GM18517 (cell line): Measurements from ENCODE around the gene TBL1X.

ENCODE experiments used
- ATAC-seq: cut with Tn5 transposase; IDR thresholded peaks from one replicate; pipeline ENCODE4 v1.9.1; 2021; ENCODE audit warnings: mild to moderate bottlenecking, moderate library complexity; ENCODE audit not compliant: unreplicated experiment

TBL1X gene

DNA sequence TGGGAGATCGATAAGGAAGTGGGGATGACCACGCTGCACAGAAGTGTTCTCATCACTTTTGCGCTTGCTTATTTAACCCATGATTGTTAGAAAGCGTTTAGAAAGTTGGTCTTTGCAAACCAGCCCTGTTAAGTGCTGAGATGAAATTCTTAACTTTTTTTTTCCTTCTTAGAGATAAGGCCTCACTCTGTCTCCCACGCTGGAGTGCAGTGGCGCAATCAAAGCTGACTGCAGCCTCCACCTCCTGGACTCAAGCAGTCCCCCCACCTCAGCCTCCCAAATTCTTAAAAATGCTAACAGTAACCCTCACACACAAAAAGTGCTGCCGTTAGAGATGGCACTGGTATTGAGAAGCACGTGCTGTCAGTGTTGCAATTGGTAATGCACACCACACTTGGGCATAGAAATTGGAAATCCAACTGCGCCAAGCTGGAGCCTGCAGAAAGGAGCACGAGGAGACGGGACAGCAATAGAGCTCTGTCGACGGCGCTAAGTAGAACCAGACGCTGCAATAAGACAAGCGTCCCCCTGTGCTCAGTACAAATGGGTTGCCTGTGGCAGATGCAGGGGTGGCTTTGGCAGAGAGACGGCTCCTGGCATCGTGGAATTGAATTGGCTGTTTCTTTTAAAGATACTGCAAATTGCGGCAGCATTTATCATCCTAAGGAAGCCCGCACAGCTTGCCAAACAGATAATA, 113.4 kb downstream of the TBL1X start:
- no peak for ATAC-seq

DNA sequence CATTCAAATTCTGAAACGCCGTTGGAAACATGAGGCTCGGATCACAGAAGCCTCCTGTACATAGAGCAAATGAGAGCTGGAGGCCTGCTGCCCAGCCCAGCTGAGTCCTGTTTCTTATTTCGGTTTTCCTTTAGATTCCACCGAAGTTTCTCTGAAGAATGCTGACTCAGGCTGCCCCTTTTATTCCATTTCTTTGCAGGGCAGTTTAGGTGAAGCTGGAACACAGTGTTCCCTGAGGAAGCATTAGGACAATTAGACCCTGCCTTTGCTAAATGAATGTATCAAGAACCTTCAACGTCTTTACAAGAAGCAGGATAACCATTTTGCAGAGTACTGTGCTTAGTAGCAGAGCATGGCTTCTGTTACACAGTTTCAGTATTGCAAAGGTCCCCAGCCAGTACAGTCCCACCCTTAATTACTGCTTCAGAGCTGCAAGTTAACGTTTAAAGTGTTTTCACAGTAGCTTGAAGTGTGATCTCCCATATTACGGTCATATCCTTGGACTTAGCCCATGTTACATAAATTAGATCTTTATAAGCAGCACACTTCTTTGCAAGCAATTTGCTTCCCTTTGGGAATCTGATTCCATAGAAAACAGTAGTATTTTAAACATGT, 117.0 kb downstream of the TBL1X start:
- ATAC-seq: no peak

DNA sequence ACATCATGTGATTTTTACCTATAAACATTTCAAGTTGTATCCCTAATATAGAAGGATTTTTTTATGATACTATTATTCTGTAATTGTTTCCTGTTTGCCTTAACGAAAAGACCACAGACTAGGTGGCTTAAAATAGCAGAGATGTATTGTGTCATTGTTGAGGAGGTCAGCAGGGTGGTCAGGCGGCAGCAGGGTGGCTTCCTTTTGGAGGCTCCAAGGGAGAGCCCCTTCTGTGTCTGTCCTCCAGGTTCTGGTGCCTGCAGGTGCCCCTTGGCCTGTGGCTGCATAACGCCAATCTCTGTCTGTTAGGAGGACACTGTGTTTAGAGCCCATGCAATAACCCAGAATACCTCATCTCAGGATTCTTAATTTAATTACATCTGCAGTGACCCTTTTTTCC, 118.1 kb downstream of the TBL1X start:
- ATAC-seq: no peak

DNA sequence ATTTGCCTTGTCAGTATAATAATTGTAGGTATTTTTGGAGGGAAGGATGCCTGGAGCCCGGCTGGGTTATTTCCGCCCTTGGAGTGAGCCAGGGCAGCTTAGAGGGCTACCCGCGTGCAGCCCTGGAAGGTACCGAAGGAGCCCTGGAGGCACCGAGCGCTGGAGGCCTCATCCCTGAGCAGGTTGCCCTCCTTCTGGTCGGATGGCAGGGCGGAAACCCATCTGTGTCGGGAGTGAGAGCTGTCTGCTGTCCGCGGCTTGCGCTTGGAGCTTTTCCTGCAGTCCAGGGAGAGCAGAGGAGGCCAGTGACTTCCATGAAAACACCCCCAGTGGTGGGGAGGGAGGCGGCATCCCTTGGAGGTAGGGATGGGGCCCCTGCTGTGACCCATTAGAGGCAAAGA, 122.1 kb downstream of the TBL1X start:
- ATAC-seq: no peak

DNA sequence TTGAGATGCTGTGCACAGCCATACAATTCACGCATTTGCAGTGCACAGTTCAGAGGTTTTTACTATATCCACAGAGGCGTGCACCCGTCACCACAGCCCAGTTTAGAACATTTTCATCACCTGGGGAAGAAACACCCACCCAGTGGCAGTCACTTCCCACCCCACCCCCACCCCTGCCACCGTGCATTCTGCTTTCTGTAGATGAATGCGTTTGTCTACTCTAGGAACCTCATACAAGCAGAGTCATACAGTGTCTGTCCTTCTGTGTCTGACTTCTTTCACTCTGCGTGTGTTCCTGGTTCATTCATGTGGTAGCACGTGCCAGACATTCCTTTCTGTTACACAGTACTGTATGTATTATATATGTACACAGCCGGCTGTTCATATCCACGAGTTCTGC, 122.8 kb downstream of the TBL1X start:
- ATAC-seq: no peak

DNA sequence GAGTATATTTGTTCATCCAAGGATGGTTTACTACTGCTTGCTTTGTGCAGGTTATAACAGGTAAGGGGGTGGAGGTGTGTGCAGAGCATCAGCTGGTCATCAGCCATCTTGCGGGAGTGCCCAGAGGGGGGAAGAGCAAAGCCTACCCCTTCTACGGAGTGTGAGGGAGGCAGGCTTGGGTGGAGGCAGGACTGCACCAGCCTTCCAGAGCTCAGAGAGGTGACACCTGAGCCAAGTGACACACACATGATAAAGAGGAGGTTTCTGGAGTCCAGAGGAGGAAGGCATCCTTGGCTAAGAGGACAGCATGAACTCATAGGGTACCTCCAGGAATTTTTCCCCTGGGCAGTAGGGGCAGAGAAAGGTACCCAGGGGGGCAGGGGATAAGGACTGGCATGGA, 126.6 kb downstream of the TBL1X start:
- no peak for ATAC-seq

DNA sequence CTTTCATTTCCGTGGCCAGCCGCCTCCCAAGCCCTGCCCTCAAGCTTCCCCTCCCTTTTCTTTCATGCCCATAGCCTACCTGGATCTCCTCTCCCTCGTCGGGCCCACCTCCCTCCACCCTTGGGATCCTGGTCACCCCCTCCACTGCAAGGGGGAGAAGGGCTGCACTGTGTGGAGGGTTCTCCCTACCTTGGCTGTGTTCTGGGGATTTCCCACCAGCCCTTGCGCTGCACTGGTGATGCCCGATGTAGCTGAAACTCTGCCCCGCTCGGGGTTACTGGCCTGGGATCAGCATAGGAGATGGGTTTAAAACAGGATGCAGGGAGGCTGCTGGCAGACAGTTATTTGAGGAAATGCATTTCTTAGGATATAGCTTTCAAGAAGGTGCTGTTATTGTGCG, 128.9 kb downstream of the TBL1X start:
- ATAC-seq: no peak

DNA sequence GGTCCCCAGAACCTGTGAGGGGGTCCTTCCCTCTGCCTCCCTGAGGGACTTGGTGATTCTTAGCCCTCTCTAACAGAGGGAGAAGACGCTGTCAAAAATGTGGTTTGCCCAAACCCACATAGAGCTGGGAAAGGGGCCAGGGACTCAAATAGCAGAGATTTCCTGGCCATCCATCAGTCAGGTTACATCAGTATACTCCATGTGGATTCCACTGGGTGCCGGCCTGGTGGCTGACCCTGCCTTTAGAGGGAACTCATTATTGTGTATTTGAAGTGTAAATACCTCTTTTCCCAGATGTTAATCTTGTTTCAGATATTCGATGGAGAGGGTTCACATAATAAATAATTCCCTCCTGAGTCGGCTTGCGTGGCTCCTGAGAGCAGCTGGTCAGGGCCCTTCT, 130.3 kb downstream of the TBL1X start:
- no peak for ATAC-seq

DNA sequence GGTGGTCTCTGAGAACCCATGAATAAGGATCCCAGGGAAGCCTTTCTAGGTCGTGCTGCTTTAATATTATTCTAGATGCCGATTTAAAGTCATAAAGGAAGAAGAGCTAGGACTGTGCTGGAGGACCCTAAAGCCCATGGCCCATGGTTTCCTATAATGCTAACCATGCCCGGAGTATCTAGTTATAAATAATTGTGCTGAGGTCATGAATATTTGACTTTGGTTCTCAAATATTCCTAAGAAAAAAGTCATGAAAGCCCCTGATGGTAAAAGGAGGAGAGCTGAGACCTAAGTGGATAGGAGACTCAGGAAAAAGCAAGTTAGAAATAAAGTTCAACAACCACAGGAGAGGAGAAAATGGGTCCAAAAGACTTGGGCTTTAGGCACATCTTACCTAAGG, 132.0 kb downstream of the TBL1X start:
- no peak for ATAC-seq

DNA sequence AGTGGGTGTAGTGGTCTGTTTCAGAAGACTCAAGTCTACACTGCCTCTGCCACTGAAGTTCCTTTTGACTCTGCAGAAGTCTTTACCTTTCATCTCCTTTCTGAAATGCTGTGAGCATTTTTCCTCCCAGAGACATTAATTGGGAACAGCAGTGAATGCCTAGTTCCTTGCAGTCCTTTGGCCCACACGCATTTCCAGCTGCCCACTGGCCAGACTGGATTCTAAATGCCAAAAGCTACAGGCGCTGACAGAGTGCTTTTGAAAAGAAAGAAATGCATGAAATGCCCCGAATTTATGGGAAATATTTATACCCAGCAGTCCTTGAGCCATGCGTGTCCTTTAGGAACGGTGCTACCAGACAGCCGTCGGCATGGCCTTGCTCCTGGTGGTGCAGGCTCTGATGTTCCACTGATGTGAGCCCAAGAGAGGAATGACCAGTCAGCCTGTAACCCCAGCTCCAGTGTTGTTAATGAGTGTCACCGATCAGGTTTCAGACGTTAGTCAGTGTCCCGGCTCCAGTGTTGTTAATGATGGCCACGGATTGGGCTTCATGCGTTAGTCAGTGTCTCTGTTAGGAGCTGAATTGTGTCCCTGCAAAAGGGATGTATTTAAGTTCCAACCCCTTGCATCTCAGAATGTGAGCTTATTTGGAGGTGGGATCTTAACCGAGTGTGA, 132.6 kb downstream of the TBL1X start:
- no peak for ATAC-seq

DNA sequence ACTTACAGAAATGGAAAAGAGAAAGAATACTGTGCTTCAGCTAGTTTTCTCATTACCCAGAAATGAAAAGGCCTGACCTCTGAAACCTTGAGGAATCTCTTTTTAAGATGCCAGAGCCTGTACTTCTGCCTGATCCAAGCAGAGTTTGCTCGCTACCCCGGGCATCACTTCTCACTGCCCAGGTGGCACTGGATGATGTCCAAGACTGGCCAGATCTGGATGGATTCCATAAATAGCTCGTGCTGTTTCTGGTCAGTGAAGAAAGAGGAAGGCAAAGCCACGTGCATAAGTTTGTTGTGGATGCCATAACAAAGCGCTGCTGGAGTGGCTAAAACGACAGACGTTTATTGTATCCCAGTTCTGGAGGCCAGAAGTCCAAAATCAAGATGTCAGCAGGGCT, 133.5 kb downstream of the TBL1X start:
- no peak for ATAC-seq

DNA sequence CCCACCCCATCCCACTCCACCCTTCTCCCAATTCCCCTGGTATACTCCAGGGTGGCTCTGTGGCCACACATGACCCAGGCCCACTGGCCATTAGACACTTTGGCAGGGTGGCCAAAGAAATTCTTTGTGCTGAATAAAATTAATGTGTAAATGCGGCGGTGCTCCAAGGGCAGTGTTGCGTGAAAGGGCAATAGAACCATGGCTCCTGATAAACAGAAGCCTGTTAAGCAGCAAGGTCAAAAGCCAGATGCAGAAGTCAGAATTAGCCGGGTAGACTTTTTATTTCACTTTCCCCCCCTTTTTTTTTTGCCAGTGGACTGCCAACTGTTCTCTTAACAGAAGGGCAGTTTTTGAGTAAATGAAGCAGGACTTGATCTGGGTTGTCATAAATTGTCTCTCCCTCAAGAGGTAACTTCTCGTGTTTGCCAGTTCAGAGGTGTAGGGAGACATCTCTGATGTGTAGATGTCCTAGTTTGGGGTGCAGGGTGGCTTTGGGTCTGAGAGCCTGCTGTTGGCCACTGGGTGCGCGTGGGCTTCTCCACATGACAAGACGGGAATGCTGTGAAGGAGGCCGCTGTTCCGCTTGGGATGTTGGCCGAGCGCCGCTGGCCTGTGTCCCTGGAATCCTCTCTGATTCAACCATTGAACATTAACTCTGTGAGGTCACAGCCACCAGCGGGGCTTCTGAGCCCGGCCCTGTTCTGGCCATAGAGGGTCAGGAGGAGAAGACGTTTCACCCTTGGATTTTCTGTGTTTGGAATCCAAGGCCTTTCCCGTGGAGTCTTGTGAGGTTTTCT, 139.5 kb downstream of the TBL1X start:
- no peak for ATAC-seq

DNA sequence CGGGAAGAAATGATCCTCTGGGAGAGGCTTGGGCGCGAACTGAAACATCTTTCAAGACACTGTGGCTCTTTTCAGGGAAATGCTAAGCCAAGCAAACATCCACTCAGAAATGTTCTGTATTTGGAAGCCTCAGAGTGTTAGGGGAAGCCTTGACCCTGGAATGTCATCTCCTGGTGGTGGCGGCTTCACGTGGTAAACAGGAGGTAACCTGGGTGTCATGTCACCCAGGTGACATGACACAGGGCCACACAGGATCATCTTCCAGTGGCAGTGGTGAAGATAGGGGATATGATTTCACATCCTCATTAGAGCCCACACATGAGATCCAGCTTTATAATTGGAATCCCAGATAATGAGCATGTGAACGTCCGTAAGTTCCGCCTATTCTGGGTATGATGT, 140.0 kb downstream of the TBL1X start:
- no peak for ATAC-seq

DNA sequence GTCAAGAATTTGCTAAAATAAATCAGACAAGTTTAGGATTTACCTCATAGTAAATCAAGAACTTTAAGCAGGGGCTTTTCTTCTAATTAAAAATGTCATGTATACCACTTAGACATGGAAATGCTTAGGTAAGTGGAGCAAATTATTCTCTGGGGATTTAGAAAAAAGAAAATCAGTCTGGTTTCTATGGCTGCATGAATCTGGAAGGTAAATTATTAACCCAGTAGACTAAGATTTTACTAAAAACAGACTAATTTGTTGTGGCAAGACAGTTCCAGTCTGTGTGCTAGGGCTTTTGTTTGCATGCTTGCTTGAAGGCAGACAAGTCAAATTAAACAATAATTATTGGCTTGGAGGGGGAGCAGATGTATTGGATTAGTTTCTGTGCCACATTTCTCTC, 140.6 kb downstream of the TBL1X start:
- no peak for ATAC-seq

DNA sequence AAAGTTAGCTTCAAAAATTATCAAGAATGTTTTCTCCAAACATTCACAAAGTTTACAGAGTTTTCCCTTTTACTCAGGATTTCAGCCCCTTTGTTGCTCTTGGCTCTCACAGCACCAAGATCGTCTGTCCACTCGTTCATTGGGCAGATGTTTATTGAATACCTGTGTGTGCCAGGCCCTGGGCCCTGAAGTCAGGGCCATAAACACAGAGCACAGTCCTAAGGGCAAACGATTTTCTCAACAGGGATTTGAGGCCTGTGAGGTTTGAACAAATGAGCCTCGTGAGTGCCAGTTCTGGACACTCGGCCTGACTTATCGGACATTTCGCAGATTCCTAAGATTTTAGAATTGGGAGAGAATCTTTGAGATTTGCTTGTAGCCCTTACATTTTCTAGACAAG, 142.1 kb downstream of the TBL1X start:
- no peak for ATAC-seq

DNA sequence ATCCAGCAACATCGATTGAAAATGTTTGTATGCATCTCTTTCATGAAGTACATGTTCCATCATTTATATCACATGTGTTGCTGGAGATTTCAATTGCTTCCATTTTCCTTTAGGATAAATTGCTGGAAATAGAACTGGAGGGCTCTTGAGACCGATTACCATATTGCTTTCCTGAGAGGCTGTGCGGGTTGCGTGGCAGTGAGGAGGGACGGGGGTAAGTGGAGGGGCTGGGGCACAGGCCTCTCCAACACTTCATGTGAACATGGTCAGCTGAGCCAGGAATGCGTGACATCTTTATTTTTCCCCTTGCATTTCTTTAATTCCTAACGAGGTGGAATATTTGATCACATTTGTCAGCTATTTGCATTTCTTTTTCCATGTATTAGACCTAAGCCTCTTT, 144.6 kb downstream of the TBL1X start:
- ATAC-seq: no peak

DNA sequence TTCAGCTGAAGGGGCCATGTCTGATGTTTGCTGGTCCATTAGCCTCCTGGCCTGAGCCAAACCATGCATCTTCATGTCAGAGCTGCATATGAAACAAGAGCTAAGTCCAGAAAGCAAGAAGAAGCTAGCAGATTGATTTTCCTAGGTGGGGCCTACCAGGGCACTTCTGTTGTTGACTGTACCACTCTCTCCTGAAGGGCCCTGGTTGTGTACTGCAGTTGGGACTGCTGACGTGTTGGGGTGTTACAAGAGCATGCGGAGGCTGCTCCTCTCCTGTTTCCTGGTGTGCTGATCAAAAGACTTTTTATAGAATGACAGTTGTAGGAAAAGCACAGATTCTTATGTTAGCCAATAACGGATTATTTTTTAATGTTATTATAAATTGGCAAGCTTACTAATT, 145.1 kb downstream of the TBL1X start:
- ATAC-seq: no peak

DNA sequence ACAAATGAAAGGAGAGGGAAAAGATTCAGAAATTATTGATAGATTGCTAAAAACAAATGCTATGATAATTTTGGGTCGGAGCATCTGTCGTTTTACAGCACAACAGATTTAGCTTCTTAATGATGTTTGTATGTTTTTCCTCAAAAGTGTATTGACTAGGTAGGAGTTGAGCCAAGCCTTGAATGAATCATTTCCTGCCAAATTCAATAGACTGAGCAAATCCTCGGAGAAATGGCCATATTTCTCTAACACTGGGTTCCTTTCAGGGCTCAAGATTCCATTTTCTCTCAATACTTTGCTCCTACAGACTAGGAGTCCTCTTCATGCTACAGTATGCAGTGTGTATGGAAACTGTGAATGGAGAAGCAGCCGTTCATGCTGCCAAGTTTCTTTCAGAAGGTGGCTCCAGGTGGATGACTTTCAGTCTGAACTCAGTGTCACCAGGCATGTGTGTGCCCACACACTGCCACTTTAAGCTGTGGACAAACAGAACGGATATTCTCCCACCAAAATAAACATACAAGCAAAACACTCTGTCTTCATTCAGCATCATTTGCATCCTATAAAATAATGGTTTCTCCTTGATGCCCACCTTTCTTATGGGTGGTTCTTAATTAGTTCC, 146.0 kb downstream of the TBL1X start:
- no peak for ATAC-seq

DNA sequence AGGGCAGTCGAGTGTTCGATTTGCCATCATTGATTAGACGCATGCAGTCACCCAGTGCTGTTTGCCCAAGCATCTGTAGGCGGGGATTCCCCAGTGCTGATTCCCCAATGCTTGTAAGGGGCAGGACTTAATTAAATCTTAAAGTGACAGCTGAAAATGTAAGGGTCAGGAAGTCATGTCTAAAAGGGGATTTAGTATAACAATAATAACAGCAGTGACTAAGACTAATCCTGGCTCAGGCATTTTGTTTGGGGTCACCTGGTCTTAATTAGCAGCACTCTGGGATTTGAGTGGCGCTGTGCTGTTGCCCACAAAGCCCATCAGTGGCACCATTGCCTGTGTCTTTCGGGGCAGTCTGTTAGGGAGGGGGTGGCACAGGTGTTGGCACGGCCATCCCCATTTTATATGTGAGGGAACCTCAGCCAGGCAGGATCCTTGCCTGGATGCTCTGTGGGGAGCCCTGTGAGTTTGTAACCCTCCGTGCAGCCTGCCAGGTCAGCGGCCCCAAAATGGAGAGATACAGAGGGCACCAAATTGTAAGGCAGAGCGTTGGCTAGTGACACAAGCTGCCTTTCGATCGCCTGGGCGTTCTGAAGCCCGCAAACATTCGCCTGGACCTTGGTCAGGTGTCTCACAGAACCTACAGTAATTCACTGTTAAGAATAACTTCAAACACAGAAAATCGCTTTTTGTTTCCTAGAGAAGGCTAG, 146.7 kb downstream of the TBL1X start:
- no peak for ATAC-seq

DNA sequence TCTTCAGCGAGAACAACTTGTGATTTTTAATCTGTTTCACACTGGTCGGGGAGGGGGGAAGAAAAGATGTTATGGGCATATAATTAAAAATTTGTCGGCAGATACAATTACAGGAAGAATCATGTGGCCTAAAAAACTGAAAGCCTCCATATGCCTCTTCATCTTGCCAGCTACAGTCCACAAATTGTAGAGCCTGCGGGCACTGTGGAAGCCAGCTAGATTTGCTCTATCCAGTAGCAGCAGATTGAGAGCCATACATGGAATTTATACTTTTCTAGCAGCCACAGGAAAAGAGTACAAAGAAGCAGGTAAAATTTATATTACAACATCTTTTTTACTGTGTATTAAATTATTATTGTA, 147.3 kb downstream of the TBL1X start:
- no peak for ATAC-seq

DNA sequence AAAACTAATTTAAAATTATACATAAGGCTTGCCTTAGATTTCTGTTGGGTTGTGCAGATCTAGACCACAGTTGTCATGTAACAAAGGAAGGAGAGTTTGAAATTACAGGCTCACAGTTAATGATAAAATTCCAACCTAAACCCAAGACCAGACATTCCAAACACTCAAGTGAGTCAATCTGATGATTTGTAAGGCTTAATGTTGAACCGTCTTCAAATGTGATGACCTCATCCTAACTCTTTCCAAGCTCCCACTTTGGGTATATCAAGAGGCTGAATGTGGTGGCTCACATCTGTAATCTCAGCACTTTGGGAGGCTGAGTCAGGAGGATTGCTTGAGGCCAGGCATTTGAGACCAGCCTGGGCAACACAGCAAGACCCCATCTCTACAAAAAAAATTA, 149.2 kb downstream of the TBL1X start:
- no peak for ATAC-seq
